ENCODE results near the gene ASB11. TPM values are rescaled to one million over a fixed set of nuclear protein-coding genes. Genes with fewer than 3 reads are reported as not detected.

The ASB11 gene
- total and polyA plus RNA-seq, 10 of the 15 experiments (the other 5 are each of a cell fraction or from before 2014, with no cell fraction given), result not detected

- TF ChIP-seq SMC3 (IDR thresholded peaks at IDR 0.05; ENCODE audit: borderline replicate concordance, low read length) (no peak), SREBF2 (IDR thresholded peaks at IDR 0.05; ENCODE audit: low read length) (no peak), IRF4 (IDR thresholded peaks at IDR 0.05; ENCODE audit: low read depth, low read length) (no peak), BRCA1 (IDR thresholded peaks at IDR 0.05; ENCODE audit: low read depth, low read length) (no peak), ZBTB33 (IDR thresholded peaks at IDR 0.05) (no peak), RAD21 (IDR thresholded peaks at IDR 0.05; ENCODE audit: insufficient read depth, low read depth, low read length) (no peak), KLF5 (IDR thresholded peaks at IDR 0.05; ENCODE audit: partially characterized antibody) (no peak), ZNF217 (IDR thresholded peaks at IDR 0.05) (no peak), CREM (IDR thresholded peaks at IDR 0.05; ENCODE audit: low read depth) (peak; percentile 81), SUPT20H (IDR thresholded peaks at IDR 0.05; ENCODE audit: borderline replicate concordance, control insufficient read depth, low read depth, low read length) (no peak), POLR2AphosphoS5 (IDR thresholded peaks at IDR 0.05; ENCODE audit: low read length) (peak; percentile 57; the same call in 1 of the 2 replicates), TCF3 (IDR thresholded peaks at IDR 0.05; ENCODE audit: borderline replicate concordance, insufficient read depth, low read depth, low read length) (no peak), JUNB (IDR thresholded peaks at IDR 0.05) (no peak), MEF2B (IDR thresholded peaks at IDR 0.05; ENCODE audit: partially characterized antibody, poor library complexity, severe bottlenecking) (no peak)
- TF ChIP-seq, protein P1, sequence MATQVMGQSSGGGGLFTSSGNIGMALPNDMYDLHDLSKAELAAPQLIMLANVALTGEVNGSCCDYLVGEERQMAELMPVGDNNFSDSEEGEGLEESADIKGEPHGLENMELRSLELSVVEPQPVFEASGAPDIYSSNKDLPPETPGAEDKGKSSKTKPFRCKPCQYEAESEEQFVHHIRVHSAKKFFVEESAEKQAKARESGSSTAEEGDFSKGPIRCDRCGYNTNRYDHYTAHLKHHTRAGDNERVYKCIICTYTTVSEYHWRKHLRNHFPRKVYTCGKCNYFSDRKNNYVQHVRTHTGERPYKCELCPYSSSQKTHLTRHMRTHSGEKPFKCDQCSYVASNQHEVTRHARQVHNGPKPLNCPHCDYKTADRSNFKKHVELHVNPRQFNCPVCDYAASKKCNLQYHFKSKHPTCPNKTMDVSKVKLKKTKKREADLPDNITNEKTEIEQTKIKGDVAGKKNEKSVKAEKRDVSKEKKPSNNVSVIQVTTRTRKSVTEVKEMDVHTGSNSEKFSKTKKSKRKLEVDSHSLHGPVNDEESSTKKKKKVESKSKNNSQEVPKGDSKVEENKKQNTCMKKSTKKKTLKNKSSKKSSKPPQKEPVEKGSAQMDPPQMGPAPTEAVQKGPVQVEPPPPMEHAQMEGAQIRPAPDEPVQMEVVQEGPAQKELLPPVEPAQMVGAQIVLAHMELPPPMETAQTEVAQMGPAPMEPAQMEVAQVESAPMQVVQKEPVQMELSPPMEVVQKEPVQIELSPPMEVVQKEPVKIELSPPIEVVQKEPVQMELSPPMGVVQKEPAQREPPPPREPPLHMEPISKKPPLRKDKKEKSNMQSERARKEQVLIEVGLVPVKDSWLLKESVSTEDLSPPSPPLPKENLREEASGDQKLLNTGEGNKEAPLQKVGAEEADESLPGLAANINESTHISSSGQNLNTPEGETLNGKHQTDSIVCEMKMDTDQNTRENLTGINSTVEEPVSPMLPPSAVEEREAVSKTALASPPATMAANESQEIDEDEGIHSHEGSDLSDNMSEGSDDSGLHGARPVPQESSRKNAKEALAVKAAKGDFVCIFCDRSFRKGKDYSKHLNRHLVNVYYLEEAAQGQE (IDR thresholded peaks at IDR 0.05; ENCODE audit: low read depth, low read length), result no peak
- TF ChIP-seq, protein P2, sequence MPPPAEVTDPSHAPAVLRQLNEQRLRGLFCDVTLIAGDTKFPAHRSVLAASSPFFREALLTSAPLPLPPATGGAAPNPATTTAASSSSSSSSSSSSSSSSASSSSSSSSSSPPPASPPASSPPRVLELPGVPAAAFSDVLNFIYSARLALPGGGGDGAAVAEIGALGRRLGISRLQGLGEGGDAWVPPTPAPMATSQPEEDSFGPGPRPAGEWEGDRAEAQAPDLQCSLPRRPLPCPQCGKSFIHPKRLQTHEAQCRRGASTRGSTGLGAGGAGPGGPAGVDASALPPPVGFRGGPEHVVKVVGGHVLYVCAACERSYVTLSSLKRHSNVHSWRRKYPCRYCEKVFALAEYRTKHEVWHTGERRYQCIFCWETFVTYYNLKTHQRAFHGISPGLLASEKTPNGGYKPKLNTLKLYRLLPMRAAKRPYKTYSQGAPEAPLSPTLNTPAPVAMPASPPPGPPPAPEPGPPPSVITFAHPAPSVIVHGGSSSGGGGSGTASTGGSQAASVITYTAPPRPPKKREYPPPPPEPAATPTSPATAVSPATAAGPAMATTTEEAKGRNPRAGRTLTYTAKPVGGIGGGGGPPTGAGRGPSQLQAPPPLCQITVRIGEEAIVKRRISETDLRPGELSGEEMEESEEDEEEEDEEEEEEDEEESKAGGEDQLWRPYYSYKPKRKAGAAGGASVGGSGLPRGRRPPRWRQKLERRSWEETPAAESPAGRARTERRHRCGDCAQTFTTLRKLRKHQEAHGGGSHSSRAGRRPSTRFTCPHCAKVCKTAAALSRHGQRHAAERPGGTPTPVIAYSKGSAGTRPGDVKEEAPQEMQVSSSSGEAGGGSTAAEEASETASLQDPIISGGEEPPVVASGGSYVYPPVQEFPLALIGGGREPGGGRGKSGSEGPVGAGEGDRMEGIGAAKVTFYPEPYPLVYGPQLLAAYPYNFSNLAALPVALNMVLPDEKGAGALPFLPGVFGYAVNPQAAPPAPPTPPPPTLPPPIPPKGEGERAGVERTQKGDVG (CRISPR knock-in tag; IDR thresholded peaks at IDR 0.05), result no peak
Measured at GRCh38 chrX:15335135-15336022, 19.9 kb upstream of the ASB11 start, which contains the start of gene PIGA (continued).

Measured in GM12878 (cell line).